Mesothelial cell of epicardium (in vitro differentiated cells): ENCODE data around the gene TSHZ2. TPM values are rescaled to one million over a fixed set of nuclear protein-coding genes. Genes with fewer than 3 reads are reported as not detected.

ENCODE experiments used
- DNase-seq, 2 experiments: peaks; one replicate each; pipeline ENCODE4 v3.0.0; 2021; ENCODE audit warnings: low spot score in 2 of 2; ENCODE audit not compliant: unreplicated experiment in 2 of 2
- H3K27ac Mint-ChIP-seq: 2 replicates; pipeline ENCODE4 v1.8.0; 2021; ENCODE audit warnings: mixed read lengths
- H3K27me3 Mint-ChIP-seq: 2 replicates; pipeline ENCODE4 v1.8.0; 2021; ENCODE audit warnings: low read depth, mixed read lengths
- H3K36me3 Mint-ChIP-seq: 2 replicates; pipeline ENCODE4 v1.8.0; 2021; ENCODE audit warnings: mixed read lengths
- H3K4me1 Mint-ChIP-seq: 2 replicates; pipeline ENCODE4 v1.8.0; 2021; ENCODE audit warnings: mixed read lengths
- H3K4me3 Mint-ChIP-seq: 2 replicates; pipeline ENCODE4 v1.8.0; 2021; ENCODE audit warnings: mild to moderate bottlenecking, moderate library complexity, mixed read lengths
- H3K9me3 Mint-ChIP-seq: 2 replicates; pipeline ENCODE4 v1.8.0; 2021; ENCODE audit warnings: mixed read lengths
- CTCF ChIP-seq: fragments of 200-600 bp; sonication (generic); IDR thresholded peaks from one replicate; pipeline ENCODE4 v1.5.0; 2021; ENCODE audit warnings: antibody characterized with exemption; ENCODE audit not compliant: unreplicated experiment
- total RNA-seq: library from RNA; stranded (reverse); gene quantifications from 3 replicates; pipeline ENCODE4 v1.2.1, GENCODE V29; 2021

TSHZ2 gene
- total RNA-seq, 1 donor from 2014 or later: 28.8 TPM

DNA sequence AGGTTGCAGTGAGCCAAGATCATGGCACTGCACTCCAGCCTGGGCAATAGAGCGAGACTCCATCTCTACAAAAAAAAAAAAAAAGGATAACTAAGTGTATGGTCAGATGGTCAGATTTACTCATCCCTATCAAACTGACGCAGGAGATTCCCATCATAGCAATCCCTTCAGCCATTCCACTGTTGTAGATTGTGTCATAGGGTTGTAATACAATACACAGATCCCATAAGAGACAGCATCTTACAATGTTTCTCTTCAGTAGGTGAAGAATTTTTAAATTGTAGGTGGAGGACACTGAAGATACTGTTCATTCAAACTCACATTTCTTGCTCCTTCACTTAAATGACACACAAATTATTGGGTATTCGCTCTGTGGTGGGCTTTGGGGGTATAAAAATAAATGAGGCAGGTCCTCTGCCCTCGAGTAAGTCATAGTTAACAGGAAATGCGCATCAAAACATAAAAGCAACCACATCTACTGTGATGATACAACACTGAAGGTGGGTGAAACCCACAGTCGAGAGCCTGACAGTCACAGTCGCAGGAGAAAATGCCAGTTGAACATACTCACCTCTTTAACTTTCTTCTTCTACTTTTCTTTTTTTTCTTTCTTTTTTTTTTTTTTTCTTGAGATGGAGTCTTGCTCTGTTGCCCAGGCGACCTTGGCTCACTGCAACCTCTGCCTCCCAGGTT is 416.0 kb downstream of the TSHZ2 start:
- DNase-seq: no peak
- TF ChIP-seq CTCF: no peak
- Mint-ChIP-seq H3K9me3 (peaks cover 4% of the 10 kb centered on the region), H3K27ac (no peak overlapping the region), H3K4me3 (no peak overlapping the region), H3K27me3 (no peaks in the 10 kb centered on the region), H3K36me3 (peaks cover 2% of the 10 kb centered on the region), H3K4me1 (peaks cover 25% of the 10 kb centered on the region)

DNA sequence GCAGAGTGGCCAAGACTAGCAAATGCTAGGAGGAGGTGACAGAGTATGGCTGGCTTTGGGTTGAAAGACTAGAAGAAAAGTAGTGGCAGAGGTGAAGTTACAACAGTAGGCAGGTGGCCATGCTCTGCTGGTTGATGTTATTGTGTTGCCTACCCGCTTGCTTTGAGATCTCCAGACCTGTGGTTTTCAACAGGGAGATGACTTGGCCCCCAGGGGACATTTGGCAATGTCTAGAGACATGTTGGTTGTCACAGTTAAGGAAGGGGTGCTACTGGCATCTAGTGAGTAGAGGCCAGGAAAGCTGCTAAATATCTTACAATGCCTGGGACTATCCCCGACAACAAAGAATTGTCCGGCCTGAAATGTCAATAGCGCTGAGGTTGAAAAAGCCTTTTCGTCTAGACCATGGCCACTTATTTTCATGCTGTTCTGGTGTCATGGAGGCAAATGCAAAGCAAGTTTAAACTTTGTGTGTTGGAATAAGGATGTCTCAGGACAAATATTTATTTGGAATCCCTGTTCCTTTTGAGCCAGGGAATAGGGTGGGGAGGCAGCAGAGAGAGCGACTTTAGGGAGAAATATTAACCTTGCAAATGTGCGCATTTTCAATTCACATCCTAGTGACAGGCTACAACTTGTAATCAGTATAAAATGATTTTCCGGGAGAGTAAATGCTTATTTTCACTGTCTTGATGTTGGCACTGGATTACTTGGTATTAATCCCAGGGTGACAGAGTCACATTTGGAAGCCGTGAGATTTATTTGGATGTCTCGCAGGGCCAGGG is 417.6 kb downstream of the TSHZ2 start:
- Mint-ChIP-seq H3K27me3 (no peaks in the 10 kb centered on the region), H3K9me3 (peaks cover 4% of the 10 kb centered on the region), H3K27ac (no peak overlapping the region), H3K4me1 (peaks cover 22% of the 10 kb centered on the region), H3K4me3 (no peak overlapping the region), H3K36me3 (peaks cover 2% of the 10 kb centered on the region)
- no peak for TF ChIP-seq CTCF
- no peak for DNase-seq

GRCh38 chr20:53390770-53391169 is 418.6 kb downstream of the TSHZ2 start:
- H3K4me3 Mint-ChIP-seq: no peak overlapping the region
- no peak overlapping the region for H3K27ac Mint-ChIP-seq
- H3K4me1 Mint-ChIP-seq: peaks cover 16% of the 10 kb centered on the region

GRCh38 chr20:53394433-53394832 is 422.3 kb downstream of the TSHZ2 start:
- no peak for TF ChIP-seq CTCF
- Mint-ChIP-seq H3K27me3 (no peaks in the 10 kb centered on the region), H3K9me3 (peaks cover 7% of the 10 kb centered on the region), H3K36me3 (peaks cover 4% of the 10 kb centered on the region), H3K27ac (no peak overlapping the region), H3K4me3 (no peak overlapping the region), H3K4me1 (peaks cover 2% of the 10 kb centered on the region)
- no peak for DNase-seq

More at GRCh38 chr20:53390770-53391169, 418.6 kb downstream of the TSHZ2 start:
- no peak for TF ChIP-seq CTCF
- Mint-ChIP-seq H3K9me3 (peaks cover 7% of the 10 kb centered on the region), H3K36me3 (peaks cover 4% of the 10 kb centered on the region), H3K27me3 (no peaks in the 10 kb centered on the region)
- DNase-seq: no peak

DNA sequence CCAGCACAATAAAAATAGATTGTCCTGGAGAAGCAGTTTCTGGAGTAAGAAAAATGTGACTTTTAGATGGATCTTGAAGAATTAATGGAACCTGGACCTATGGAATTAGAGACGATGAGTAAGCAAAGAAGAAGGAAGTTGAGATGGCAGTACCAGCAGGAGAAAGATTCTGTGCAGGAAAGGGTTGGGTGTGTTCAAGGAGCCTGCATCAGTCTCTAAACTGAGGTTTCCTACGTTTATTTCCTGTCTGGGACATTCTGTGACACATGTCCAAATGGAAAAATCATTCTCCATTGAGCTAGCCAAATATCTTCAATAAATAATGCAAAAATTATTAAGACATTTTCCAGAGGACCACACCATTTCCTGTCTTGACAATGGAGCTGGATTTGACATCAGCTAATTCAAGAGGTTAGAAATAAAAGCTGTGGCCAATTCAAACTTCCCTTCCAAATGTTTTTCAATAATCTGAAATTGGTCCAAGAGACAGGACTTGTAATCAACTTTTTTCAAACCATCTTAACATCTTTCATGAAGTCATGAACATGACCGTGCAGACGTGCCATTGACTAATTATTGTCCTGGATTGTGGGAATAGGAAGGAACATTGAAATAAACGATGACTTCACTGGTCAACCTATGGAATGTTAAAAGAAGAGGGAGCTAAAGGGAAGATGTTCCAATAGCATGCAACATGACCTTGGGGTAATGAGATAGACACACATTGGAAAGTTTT is 423.2 kb downstream of the TSHZ2 start:
- Mint-ChIP-seq H3K4me3 (no peak overlapping the region), H3K36me3 (peaks cover 4% of the 10 kb centered on the region), H3K9me3 (peaks cover 7% of the 10 kb centered on the region), H3K27ac (no peak overlapping the region), H3K4me1 (peaks cover 2% of the 10 kb centered on the region), H3K27me3 (no peaks in the 10 kb centered on the region)
- no peak for DNase-seq
- no peak for TF ChIP-seq CTCF
